ENCODE data around the gene TXNDC17. TPM values are rescaled to one million over a fixed set of nuclear protein-coding genes. Genes with fewer than 3 reads are reported as not detected.

The TXNDC17 gene
- total and polyA plus RNA-seq, 8 donors = 24.6 to 81.1 (median 34.3) TPM

- Histone ChIP-seq H3K4me1 (no peaks in the 10 kb centered on the region), H3K27me3 (no peaks in the 10 kb centered on the region), H3K9me3 (no peaks in the 10 kb centered on the region), H3K27ac (no peak overlapping the region), H3K4me3 (no peak overlapping the region), H3K36me3 (no peaks in the 10 kb centered on the region)
- FAIRE-seq (no peak), ATAC-seq (no peak), DNase-seq (no peak)
- intact Hi-C loops (cut with DNase I) = no loop called here
- 53 to 58% methylated on average over 4 of the region's 4 CpGs for WGBS, 2 donors
- no peak for TF ChIP-seq CTCF (IDR thresholded peaks at IDR 0.05)
Observed at GRCh38 chr17:6681176-6681575, 40.3 kb downstream of the TXNDC17 start.

GRCh38 chr17:6681671-6682070 is 40.8 kb downstream of the TXNDC17 start:
- Histone ChIP-seq H3K9me3 (no peaks in the 10 kb centered on the region), H3K4me1 (no peaks in the 10 kb centered on the region), H3K27ac (no peak overlapping the region), H3K4me3 (no peak overlapping the region), H3K36me3 (no peaks in the 10 kb centered on the region), H3K27me3 (no peaks in the 10 kb centered on the region)
- FAIRE-seq = no peak
- TF ChIP-seq CTCF (IDR thresholded peaks at IDR 0.05) = no peak
- DNase-seq = no peak
- intact Hi-C loops (cut with DNase I) = no loop called here
- WGBS, 2 donors = 79 to 87% methylated on average over 5 of the region's 5 CpGs
- no peak for ATAC-seq

- 90 to 94% methylated on average over 4 of the region's 4 CpGs for WGBS, 2 donors
- Histone ChIP-seq H3K4me1 (no peaks in the 10 kb centered on the region), H3K27ac (no peak overlapping the region), H3K36me3 (no peaks in the 10 kb centered on the region), H3K9me3 (no peaks in the 10 kb centered on the region), H3K4me3 (no peak overlapping the region), H3K27me3 (no peaks in the 10 kb centered on the region)
- no peak for ATAC-seq
- DNase-seq = no peak
- intact Hi-C loops (cut with DNase I) = no loop called here
- no peak for TF ChIP-seq CTCF (IDR thresholded peaks at IDR 0.05)
- FAIRE-seq = no peak
Observed at GRCh38 chr17:6682339-6682738, 41.5 kb downstream of the TXNDC17 start.

- H3K27me3 ChIP-seq = no peaks in the 10 kb centered on the region
- no peak for DNase-seq
- intact Hi-C loops (cut with DNase I) = no loop called here
- 24 to 31% methylated on average over 3 of the region's 3 CpGs for WGBS, 2 donors
- no peak for ATAC-seq
- H3K9me3 ChIP-seq = no peaks in the 10 kb centered on the region
- H3K27ac ChIP-seq = no peak overlapping the region
- no peak overlapping the region for H3K4me3 ChIP-seq
- H3K36me3 ChIP-seq = no peaks in the 10 kb centered on the region
- no peak for FAIRE-seq
- no peaks in the 10 kb centered on the region for H3K4me1 ChIP-seq
- no peak for TF ChIP-seq CTCF (IDR thresholded peaks at IDR 0.05)
Observed at GRCh38 chr17:6683081-6683684, 42.3 kb downstream of the TXNDC17 start.

- TF ChIP-seq CTCF (IDR thresholded peaks at IDR 0.05) = no peak
- Histone ChIP-seq H3K36me3 (no peaks in the 10 kb centered on the region), H3K27ac (no peak overlapping the region), H3K4me3 (no peak overlapping the region), H3K27me3 (no peaks in the 10 kb centered on the region), H3K9me3 (no peaks in the 10 kb centered on the region), H3K4me1 (no peaks in the 10 kb centered on the region)
- DNase-seq (no peak), FAIRE-seq (no peak), ATAC-seq (no peak)
- WGBS, 2 donors = 96% methylated on average over 3 of the region's 3 CpGs
- intact Hi-C loops (cut with DNase I) = no loop called here
Observed at GRCh38 chr17:6683730-6684459, 43.0 kb downstream of the TXNDC17 start.
